ENCODE results near the gene CDHR2.

DNA sequence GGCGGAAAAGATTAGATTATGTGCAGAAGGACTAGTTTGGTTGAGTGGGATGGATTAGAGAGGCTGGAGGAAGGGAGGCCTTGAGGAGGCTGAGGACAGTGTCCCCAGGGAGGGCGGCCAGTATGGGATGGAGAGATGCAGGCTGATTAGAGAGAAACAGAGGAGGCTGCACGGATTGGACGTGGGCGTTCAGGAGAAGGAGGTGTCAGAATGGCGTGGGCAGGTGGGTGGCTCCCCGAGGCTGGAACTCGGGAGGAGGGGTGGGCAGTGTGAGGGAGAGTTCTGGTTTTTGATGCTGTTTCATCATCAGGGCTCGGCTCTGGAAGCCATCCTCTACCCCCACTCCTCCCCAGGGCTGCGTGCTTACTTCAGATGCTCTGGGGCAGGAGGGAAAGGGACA lies 13.0 kb downstream of the CDHR2 start:
- TF ChIP-seq USF1 (IDR thresholded peaks at IDR 0.05) (no peak), CEBPB (IDR thresholded peaks at IDR 0.05) (no peak), TEAD4 (IDR thresholded peaks at IDR 0.05) (no peak)
